Tracheal epithelial cell (primary cell): Measurements from ENCODE around the gene GNPAT. TPM values are rescaled to one million over a fixed set of nuclear protein-coding genes. Genes with fewer than 3 reads are reported as not detected.

Experiments
- total RNA-seq: library from RNA; depleted of rRNA; stranded (reverse); fragments of >200 nt; gene quantifications from 2 replicates; pipeline ENCODE4 v1.2.1, GENCODE V29; 2014

The GNPAT gene
- 52.8 and 70.8 TPM in 2 replicates for total RNA-seq

DNA sequence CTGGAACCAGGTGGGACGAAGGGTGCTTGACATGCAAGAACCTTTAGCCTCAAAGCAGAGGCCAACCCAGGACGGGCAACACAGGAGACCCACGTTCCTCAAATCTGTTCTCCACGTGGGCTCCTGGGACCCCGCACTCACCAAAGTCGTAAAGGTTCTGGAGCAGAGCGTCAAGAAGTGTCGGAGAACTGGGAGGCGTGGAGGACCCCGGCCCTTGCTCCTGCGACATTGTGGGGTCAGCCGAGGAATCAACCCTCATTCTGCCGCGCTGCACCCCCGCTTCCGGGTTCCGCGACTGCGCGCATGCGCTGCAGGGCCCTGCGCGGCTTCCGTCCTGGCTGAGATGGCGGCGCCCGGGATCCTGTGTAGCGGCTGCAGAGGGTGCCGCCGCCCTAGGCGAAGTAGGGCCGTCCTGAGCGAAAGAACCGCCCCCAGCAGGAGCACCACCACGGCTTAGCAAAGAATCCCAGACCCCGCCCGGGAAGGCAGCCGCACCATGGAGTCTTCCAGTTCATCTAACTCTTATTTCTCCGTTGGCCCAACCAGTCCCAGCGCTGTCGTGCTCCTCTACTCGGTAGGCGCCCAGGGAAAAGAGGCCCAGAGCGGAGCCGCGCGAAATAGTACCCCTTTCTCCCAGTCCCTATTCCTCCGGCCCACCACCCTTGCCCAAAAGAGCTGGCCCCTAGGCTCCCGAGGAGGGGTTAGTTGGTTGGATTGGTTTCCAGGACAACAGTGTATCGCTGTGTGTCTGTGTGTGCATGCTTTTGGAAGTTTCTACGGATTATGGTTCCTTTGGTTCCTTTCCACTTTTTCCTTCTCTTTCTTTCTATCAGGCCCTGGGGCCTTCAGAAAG is at the start of gene GNPAT:
GNPAT (plus strand) TSS at position 330 of the 853 bp plus-strand sequence; CDS start at position 497, 167 bp downstream.

Other genes with a start within 250 kb of the GNPAT start
- gene FAM89A, start 201.0 kb upstream of the GNPAT start, total RNA-seq = 13.3 and 17.3 TPM in 2 replicates
- not detected in 2 replicates for gene TRIM67, start 79.2 kb upstream of the GNPAT start, total RNA-seq
- gene EXOC8, start 96.6 kb downstream of the GNPAT start, total RNA-seq = 12.5 and 13.0 TPM in 2 replicates
- 11.5 and 12.0 TPM in 2 replicates for gene SPRTN, start 97.1 kb downstream of the GNPAT start, total RNA-seq
- gene EGLN1, start 181.1 kb downstream of the GNPAT start, total RNA-seq = 39.6 and 68.4 TPM in 2 replicates